HG02973 (cell line): ENCODE measurements around the gene WWTR1.

Experiments used
- ATAC-seq: cut with Tn5 transposase; IDR thresholded peaks from one replicate; pipeline ENCODE4 v1.9.1; 2021; ENCODE audit warnings: moderate library complexity; ENCODE audit not compliant: unreplicated experiment

WWTR1 gene

DNA sequence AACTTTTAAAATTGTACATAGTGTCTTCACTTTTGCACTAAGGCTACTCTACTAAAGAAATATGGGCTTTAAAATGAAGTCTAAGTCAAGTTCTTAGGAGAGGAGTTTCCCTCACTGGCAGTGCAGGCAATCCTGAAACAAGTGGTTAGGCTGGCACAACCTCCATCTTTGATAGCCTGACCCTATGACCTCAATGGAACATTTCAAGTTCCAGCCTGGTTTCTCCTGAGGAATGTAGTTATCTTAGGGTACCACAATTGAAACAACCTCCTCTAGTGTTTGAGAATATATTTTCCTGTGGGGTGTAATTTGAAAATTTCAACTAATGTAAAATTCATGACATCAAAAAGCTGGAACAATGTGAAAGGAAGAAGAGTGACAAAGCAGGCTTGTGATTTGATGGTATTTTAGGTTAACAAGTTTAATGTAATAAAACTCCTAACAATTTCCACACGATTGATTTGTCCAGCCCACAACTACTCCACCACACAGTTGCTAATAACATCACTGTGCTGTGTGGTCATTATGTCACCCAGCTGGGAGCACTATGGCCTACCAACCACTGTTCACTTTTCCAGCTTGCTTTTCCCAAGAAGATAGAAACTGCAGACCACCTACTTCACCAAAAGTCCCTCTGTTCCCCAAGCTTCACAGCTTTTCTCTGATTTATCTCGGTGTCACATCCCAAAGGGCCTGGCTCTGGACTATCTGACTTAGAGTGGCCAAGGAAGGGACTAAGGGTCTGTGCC, 1.8 kb downstream of the WWTR1 start:
- ATAC-seq = no peak

DNA sequence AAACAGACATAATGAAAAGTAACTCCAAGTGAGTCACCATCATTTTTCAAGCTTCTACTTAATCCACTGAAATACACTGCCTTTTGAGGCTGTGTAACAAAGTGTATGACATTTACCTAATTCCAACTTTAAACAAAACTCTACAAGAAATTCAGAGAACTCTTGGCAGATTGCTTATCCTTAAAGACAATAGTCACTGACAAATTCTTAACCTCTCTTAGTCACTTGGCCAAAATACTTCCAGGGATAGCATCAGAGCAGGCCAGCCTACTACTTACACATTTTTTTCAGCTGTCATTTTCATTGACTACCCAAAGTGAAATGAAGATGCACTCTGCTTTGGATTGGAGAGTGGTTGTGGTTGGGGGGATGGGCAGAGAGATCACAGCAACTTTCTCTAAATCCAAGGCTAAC, 3.6 kb downstream of the WWTR1 start:
- no peak for ATAC-seq

DNA sequence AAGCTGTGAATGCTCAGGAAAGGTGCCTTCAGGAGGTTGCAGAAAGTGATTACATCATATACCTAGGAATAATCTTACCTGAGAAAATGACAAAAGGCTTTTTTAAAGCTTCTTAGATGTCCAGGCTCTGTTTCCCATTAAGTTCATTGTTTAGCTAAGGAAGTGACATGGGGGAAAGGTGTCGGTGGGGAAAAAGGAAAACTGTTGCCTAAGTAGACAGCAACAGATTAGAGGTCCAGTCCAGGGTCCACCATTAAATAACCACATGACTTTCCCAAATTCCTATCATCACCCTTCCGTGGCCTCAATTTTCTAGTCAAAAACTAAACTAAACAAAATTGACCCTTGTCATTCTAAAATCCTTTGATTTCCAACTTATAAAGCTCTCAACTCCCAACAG, 4.3 kb downstream of the WWTR1 start:
- no peak for ATAC-seq

DNA sequence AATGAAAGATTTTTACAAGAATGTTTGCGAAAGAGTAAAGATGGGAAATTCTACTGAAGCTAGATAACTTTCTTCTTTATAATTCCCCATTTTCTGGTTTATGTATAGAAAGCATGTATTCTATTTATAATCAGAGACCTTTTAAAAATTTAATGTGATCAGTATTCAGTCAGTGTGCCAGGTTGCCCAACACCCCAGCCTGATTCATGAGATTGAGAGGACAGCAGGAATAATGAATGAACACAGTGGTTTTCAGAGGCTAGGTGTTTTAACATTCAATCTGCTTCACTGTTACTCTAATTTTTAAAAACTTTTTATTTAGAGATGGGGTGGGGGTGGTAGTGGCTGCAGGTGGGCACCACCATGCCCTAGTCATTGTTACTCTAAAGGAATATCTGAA, 4.7 kb downstream of the WWTR1 start:
- no peak for ATAC-seq

DNA sequence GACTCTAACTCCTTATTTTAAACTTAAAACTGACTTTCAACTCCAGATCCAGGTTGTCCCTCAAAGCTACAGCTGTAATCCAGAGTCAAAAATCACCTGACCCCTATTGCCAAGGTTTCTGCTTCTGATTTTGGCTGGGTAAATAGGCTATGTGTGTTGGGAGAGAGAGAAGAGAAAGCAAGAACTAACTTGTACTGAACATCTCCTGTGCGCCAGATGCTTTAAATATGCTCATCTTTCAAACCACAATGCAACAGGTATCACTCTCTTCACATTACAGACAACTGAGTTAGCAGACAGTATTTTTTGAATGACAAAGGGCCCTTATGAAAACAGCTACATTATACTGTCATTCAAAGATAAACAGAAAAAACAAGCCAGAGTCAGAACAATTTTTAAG, 7.0 kb downstream of the WWTR1 start:
- no peak for ATAC-seq

DNA sequence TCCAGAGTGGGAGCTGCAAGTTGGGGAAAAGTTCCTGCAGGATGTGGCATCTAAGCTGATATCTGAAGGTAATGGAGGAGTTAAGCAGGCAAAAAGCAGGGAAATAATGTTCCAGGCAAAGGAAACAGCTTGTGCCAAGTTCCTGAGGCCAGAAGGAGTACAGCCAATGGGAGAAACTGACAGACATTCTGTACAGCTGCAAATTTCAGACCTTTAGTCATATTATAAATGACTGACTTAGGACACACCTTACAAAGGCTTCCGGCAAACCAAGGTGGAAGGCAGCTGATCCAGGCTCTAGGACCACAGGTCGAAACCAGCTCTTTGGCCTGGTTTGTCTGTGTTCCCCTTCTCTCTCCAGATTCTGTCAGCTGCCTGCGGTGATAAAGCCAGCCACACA, 9.3 kb downstream of the WWTR1 start:
- ATAC-seq = no peak

DNA sequence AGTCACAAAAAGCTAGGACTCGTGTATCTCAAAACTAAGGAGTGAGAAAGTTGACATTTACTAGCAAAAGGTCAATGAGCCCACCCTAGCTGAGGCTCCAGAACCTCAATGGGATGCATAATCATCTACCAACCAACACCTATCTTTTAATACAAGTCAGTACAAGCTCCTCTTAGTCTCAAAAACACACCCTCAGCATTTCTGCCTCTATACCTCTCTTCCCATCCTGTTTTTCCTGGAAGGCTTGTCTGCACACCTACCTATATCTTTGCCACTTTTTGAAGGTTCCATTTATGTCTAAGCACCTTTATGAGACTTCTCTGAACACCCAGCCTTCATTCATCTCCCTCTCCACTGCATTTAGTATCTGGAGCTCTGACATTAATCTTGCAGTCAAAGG, 10.0 kb downstream of the WWTR1 start:
- peak; percentile 12 for ATAC-seq

DNA sequence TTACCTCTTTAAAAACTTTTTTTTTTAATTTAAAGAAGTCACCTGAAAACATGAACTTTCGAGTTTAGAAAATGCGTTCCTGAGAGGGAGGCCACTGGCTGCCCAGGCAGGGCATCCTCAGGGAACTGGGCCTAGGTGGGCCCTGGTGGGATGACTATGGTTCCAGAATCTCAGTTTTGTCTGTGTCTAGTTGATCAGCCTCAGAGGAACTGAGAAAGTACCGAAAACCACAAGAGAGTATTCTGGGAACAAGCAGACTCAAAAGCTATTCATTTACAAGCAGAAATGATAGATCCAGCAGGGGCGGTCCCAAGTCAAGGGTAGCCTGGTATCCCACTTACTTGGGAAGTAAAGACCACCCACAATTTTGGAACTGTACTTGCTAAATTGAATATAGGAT, 10.5 kb downstream of the WWTR1 start:
- ATAC-seq = peak; percentile 87

DNA sequence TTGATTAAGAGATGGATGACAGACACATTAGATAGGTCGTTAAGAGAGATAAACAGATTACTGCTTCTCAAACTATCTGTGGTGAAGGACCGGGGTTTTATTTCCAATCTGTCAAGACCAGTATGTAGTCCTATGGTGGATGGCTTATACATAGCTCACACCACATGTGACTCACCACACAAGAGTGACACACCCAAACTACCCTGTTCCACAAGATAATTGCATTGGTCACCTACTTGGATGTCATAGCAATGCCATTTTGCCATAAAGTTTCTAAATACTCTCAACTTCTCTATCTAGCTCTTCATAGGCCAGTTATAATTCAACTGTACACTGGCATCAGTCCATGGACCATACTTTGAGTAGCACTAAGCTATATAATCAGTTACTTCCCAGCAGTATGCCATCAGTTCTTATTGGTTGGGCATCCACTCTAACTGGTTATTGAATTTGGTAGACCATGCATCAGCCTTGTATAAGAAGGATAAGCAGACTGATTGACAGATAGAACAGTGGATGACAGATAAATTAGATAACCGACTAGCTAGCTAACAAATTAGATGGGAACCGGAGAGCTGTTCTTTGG, 11.6 kb downstream of the WWTR1 start:
- ATAC-seq = no peak

DNA sequence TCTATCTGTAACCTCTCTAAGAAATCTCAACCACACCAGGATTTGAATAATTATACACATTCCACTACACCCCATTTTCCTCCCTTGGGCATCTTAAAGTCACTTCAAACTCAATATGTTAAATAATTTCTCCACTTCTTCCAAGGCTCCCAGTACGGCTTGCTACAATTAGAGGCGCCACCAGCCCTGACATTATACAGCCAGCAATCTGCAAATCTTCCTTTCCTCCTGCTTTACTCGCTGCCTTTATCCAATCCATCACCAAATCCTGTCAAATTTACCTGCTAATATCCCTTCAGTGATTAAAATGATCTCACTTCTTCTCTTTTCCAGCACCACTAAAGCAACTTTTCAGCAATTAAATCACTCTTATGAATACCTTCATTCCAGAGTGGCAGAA, 13.9 kb downstream of the WWTR1 start:
- no peak for ATAC-seq

DNA sequence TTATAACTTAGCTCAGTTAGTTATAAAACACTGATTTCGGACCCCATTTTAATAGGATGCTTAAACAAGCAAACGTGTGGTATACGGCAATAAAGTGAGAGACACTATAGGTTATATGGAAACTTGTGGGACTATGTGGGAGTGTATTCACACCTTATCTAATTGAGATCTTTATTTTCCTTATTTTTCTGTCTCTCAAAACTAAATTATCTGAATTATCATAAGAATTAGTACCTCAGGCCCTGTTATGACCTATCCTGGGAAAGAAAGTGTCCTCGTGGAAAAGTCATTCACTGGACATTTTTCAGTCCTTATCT, 14.4 kb downstream of the WWTR1 start:
- ATAC-seq = no peak

DNA sequence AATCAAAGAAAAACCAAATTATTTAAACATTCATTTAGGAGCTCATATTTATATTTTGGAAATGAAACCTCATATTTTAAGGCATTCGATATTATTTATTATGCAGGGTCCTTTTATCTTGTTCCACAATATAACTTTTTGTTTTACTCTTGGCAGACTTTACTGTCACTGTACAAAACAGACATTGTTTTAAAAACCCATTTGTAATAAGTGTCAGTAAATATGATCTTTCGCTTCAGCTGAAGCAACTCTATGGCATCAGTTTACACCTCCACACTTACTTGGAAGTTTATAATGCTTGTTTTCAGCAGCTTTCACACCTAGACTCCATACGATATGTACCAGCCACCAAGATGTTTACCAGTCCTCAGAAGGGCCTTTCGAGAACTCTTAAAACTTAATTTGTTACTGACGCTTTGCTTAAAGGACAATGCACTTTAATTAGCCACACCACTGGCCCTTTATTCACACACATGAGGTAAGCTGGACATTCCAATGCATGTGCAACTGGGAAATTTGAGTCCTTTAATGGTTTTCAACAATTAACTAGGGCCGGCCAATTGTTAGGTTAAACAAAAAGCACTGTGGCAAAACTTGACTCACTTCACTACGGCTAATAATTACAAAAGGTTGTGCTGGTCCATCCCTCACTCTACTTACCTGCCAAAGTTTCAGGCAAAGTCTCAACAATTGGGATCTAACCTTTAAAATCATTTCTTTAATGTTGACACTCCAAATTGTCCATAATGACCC, 16.7 kb downstream of the WWTR1 start:
- no peak for ATAC-seq

DNA sequence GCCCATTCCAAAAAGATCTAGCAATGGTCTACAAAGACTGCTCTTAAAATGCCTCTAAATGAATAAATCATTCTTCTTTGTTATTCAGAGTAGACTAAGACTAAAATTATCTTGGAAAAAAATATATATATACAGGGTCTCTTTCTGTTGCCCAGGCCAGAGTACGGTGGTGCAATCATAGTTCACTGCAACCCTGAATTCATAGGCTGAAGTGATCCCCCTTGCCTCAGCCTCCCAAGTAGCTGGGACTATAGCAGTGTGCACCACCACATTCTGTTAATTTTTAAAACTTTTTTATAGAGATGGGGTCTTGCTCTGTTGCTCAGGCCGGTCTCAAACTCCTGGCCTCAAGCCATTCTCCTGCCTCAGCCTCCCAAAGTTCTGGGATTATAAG, 18.7 kb downstream of the WWTR1 start:
- no peak for ATAC-seq

DNA sequence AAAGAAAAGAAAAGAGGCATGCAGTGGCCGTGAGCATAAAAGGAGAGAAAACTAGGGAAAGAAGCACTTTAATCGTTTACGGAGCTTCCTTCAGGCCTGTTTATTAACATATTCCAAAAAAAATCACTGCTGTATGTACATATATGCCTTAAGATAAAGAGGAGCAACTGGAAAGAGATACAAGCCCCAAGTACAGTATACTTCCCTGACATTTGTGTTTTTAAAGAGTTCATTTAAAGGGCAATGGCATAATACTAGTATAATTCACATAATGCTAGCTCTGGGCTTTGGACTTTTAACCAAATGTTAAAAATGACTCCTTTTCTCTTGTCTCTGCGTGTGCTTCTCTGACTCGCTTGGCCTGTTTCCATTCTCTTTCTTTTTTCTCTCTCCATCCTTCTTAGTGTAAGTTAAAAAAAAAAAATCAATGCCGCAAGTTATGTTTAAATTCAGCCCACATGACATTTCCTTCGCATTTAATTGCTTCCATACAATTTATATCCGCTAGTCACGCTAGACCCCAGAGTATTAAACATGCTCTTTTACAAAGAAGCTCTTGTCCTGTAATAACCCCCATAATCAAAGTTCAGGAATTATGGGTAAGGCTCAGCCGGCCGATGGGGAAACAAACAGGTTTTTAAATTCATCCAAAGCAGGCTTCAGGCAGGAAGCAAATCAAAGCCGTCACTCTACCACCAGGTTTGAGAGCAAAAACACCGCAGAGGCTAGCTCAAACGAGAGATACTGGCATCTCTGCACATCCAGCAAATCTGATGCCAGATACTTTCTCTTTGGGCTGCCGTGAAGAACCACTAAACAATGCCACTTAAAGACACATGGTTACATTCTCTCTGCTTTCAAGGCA, 19.4 kb downstream of the WWTR1 start:
- ATAC-seq = no peak

DNA sequence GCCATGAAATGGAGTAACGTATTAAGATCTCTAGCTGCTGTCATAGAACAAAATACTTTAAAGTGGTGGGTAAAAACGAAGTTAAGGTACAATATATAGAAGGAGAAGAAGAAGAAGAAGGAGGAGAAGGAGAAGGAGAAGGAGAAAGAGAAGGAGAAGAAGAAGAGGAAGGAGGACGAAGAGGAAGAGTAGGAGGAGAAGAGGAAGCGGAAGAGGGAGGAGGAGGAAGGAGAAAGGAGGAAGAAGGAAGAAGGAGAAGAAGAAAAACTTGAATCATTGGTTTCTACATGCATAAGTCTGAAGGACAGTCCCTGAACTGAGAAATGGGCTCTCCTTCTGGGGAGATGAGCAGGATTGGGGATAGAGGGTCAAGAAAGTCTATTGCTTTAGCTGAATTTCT, 22.4 kb downstream of the WWTR1 start:
- no peak for ATAC-seq

DNA sequence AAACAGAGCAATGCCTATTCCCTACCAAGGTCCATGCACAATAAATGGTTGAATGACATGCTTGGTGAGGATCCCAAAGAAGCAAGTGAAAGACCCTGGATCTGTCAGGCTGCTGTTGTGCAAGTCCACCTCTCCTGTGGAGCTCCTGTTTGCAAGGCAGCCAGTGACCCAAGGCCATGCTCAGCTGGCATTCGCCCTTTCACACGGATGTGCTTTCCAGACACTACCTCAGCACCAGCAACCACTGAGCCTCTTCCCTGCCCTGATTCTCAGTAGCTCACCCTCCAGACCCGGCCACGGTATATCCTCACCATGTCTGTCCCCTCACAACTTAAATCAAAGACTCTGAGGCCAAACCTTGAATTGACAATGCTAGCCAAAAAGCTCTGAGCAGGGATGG, 23.3 kb downstream of the WWTR1 start:
- no peak for ATAC-seq

DNA sequence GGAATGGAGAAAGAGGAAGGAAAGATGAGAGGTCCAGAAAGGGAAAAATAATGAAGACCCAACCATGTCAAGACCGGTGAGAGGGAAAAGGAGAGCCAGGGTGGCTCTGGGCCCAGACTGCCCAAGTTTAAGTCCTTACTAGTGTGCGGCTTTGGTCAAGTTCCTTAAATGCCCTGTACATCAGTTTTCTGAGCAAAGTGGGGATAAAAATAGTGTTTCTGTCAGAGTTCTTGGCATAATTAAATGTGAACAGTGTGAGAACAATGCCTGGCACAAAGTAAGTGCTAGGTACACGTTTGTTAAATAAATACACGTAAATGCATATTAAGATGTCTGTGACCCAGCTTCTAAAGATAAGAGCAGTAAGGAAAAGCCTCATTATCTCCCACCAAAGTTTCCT, 23.8 kb downstream of the WWTR1 start:
- no peak for ATAC-seq

DNA sequence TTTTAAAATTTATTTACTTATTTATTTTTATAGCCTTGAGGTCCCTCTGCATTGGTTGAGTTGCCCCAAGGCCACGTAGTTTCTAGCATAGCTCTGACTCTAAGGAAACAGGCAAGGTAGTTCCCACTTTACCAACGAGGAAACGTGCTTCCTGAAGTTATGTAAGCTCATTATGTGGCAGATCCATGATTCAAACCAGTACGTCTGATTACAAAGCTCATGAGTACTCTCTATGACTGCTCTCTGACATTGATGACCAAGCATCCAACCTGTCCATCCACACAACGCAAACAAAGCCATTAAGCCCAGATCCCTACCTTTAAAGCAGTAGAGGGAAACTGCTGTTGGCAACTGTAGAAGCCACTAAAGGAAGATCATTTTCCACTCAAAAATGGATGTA, 25.6 kb downstream of the WWTR1 start:
- ATAC-seq = no peak

DNA sequence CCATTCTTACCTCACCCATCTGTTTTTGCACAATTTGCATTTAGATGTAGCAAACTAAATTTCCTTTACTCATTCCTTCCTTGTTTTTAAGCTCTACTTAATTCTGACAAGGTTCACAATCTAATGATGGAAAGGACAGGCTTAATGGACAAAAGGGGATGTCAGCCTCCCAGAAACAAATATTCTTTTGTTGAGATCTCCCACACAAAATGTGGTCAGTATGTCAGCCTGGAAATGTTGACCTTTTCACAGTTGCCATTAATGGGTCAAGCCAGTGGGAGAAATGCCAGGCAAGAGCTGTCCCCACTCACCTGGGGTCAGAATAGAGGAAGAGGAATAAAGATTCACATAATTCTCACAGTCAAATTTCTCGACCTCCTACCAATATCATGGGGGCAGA, 27.0 kb downstream of the WWTR1 start:
- no peak for ATAC-seq

DNA sequence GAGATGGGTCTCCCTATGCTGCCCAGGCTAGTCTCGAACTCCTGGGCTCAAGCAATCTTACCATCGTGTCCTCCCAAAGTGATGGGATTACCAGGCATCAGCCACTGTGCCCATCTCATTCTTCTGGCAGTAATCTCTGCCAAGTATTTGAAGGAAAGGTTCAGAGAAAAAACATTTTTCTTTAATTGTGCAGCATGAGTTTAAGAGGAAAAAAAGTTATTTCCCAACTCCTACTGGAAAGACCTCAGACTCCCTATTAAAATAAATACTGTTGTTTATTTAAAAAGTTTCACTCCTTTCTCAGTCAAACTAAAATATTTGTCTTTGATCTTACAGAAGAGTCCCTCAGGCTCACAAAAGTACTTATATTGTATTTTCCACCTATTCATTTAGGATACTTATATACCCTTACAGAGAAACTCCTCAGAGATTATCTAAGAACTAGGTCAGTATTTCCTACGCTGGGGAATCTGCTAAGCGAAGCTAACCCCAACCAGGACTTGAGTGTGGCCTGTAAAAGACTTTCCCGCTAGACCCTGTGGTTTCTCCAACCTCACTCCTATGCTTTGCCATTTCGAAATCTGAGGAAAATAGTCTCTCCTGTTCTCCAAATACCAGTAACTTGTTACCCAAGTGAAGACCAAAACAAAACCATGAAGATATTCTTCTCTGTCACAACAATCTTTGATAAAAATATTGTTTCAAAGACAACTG, 28.7 kb downstream of the WWTR1 start:
- ATAC-seq = no peak

DNA sequence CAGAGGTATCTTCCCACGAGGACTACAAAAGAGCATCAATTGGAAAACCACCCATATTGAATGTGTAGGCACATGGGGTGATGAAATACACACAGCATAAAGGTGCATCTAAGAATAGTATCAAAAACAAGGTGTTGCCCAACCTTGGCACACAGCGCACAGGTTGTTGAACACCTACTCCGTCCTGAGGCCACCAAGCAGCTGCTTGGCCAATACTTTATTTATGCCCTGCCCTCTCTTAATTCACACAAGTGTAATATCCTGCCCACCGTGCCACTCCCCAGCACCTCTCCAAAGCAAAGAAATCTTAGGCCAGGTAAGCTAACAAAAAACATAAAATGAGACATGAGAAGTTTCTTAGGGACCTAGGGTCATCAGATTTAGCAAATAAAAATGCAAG, 31.2 kb downstream of the WWTR1 start:
- ATAC-seq = no peak
